GM19023 (cell line): Measurements from ENCODE around the gene CDK19.
A peak's percentile ranks its signal among the peaks of the same experiment; 100 is the strongest.
"Not testable (repeated sequence)": the region's sequence is repeated elsewhere in the genome, so short reads cannot be mapped to it uniquely, and the experiment has no call there.

Experiments used
- ATAC-seq: cut with Tn5 transposase; IDR thresholded peaks from one replicate; pipeline ENCODE4 v1.9.1; 2021; ENCODE audit warnings: mild to moderate bottlenecking, moderate library complexity; ENCODE audit not compliant: unreplicated experiment

The CDK19 gene

GRCh38 chr6:110593637-110594036, 221.6 kb downstream of the CDK19 start:
- ATAC-seq: no peak

GRCh38 chr6:110592765-110593164, 222.5 kb downstream of the CDK19 start:
- no peak for ATAC-seq

GRCh38 chr6:110590821-110591351, 224.4 kb downstream of the CDK19 start:
- peak; percentile 40 for ATAC-seq

GRCh38 chr6:110589865-110590513, 225.3 kb downstream of the CDK19 start:
- peak; percentile 88 for ATAC-seq

- ATAC-seq: no peak
These were observed 227.9 kb downstream of the CDK19 start for GRCh38 chr6:110587328-110587727.

GRCh38 chr6:110581679-110582078, 233.6 kb downstream of the CDK19 start:
- no peak for ATAC-seq

GRCh38 chr6:110577596-110578167, 237.6 kb downstream of the CDK19 start:
- not testable (repeated sequence) for ATAC-seq

GRCh38 chr6:110575925-110576463, 239.3 kb downstream of the CDK19 start:
- no peak for ATAC-seq

GRCh38 chr6:110574817-110575216, 240.5 kb downstream of the CDK19 start:
- no peak for ATAC-seq

- no peak for ATAC-seq
These were observed 241.7 kb downstream of the CDK19 start for GRCh38 chr6:110573537-110573936.

- ATAC-seq: no peak
These were observed 242.1 kb downstream of the CDK19 start for GRCh38 chr6:110573136-110573535.

GRCh38 chr6:110567957-110568696, 247.1 kb downstream of the CDK19 start:
- no peak for ATAC-seq

- no peak for ATAC-seq
These were observed 248.7 kb downstream of the CDK19 start for GRCh38 chr6:110566346-110567125.

- ATAC-seq: no peak
These were observed 250.4 kb downstream of the CDK19 start for GRCh38 chr6:110564703-110565421.

GRCh38 chr6:110563711-110564110, 251.6 kb downstream of the CDK19 start:
- no peak for ATAC-seq

- no peak for ATAC-seq
These were observed 252.9 kb downstream of the CDK19 start for GRCh38 chr6:110562316-110562915.

- ATAC-seq: no peak
These were observed 253.6 kb downstream of the CDK19 start for GRCh38 chr6:110561696-110562095.

- ATAC-seq: no peak
These were observed 254.3 kb downstream of the CDK19 start for GRCh38 chr6:110561008-110561396.

- ATAC-seq: no peak
These were observed 254.8 kb downstream of the CDK19 start for GRCh38 chr6:110560239-110561007.
